Activated CD4-positive, CD25-positive, alpha-beta regulatory T cell treated with anti-CD3 and anti-CD28 coated beads, Interleukin-2, amount 50 U/mL, for 16 hours (primary cell): ENCODE data around the gene GMDS.

Source experiments
- DNase-seq: peaks from one replicate; pipeline ENCODE4 v3.0.0-alpha.2; 2020; ENCODE audit warnings: low read depth, low spot score

GMDS gene

GRCh38 chr6:1895721-1896120, 349.7 kb downstream of the GMDS start:
- no peak for DNase-seq

- DNase-seq, result no peak
These were observed 350.5 kb downstream of the GMDS start for GRCh38 chr6:1894954-1895353.

- DNase-seq, result no peak
These were observed 351.8 kb downstream of the GMDS start for GRCh38 chr6:1893470-1894130.

- DNase-seq, result no peak
These were observed 352.7 kb downstream of the GMDS start for GRCh38 chr6:1892716-1893115.

GRCh38 chr6:1890987-1891386, 354.4 kb downstream of the GMDS start:
- no peak for DNase-seq

- DNase-seq, result no peak
These were observed 355.3 kb downstream of the GMDS start for GRCh38 chr6:1890071-1890470.

- no peak for DNase-seq
These were observed 359.8 kb downstream of the GMDS start for GRCh38 chr6:1885576-1886011.

GRCh38 chr6:1884313-1884712, 361.1 kb downstream of the GMDS start:
- no peak for DNase-seq

GRCh38 chr6:1878330-1878729, 367.1 kb downstream of the GMDS start:
- DNase-seq, result no peak

GRCh38 chr6:1873781-1874180, 371.6 kb downstream of the GMDS start:
- DNase-seq, result no peak

- DNase-seq, result no peak
These were observed 372.7 kb downstream of the GMDS start for GRCh38 chr6:1872649-1873131.

GRCh38 chr6:1871724-1872315, 373.6 kb downstream of the GMDS start:
- no peak for DNase-seq

GRCh38 chr6:1870932-1871331, 374.5 kb downstream of the GMDS start:
- no peak for DNase-seq

GRCh38 chr6:1870251-1870650, 375.2 kb downstream of the GMDS start:
- no peak for DNase-seq

GRCh38 chr6:1869769-1870168, 375.6 kb downstream of the GMDS start:
- no peak for DNase-seq

GRCh38 chr6:1869308-1869707, 376.1 kb downstream of the GMDS start:
- no peak for DNase-seq

GRCh38 chr6:1868561-1869261, 376.7 kb downstream of the GMDS start:
- no peak for DNase-seq

GRCh38 chr6:1867197-1867596, 378.2 kb downstream of the GMDS start:
- no peak for DNase-seq

GRCh38 chr6:1865585-1865984, 379.8 kb downstream of the GMDS start:
- no peak for DNase-seq

GRCh38 chr6:1864496-1864895, 380.9 kb downstream of the GMDS start:
- no peak for DNase-seq

GRCh38 chr6:1862411-1862810, 383.0 kb downstream of the GMDS start:
- no peak for DNase-seq

- DNase-seq, result no peak
These were observed 384.6 kb downstream of the GMDS start for GRCh38 chr6:1860756-1861348.
